GM12865 (cell line): Measurements from ENCODE around the gene CNOT4.
"Not testable (repeated sequence)": the region's sequence is repeated elsewhere in the genome, so short reads cannot be mapped to it uniquely, and the experiment has no call there.

Experiments
- DNase-seq: peaks from one replicate; pipeline ENCODE4 v3.0.0; 2010; ENCODE audit warnings: low read depth
- H3K4me3 ChIP-seq: 2 replicates; pipeline ENCODE4 v1.5.1; 2011; ENCODE audit warnings: mild to moderate bottlenecking, low read depth, low read length, control low read depth
- TF ChIP-seq, protein P1 (sequence below): IDR thresholded peaks from 2 replicates; pipeline ENCODE4 v1.5.1; 2011; ENCODE audit warnings: low read length, control low read depth, low read depth, inconsistent platforms; ENCODE audit not compliant: insufficient read depth; ENCODE audit errors: missing control alignments

Gene CNOT4

GRCh38 chr7:135322571-135323340 lies 187.1 kb downstream of the CNOT4 start:
- no peak for DNase-seq
- no peak overlapping the region for H3K4me3 ChIP-seq
- TF ChIP-seq, protein P1, sequence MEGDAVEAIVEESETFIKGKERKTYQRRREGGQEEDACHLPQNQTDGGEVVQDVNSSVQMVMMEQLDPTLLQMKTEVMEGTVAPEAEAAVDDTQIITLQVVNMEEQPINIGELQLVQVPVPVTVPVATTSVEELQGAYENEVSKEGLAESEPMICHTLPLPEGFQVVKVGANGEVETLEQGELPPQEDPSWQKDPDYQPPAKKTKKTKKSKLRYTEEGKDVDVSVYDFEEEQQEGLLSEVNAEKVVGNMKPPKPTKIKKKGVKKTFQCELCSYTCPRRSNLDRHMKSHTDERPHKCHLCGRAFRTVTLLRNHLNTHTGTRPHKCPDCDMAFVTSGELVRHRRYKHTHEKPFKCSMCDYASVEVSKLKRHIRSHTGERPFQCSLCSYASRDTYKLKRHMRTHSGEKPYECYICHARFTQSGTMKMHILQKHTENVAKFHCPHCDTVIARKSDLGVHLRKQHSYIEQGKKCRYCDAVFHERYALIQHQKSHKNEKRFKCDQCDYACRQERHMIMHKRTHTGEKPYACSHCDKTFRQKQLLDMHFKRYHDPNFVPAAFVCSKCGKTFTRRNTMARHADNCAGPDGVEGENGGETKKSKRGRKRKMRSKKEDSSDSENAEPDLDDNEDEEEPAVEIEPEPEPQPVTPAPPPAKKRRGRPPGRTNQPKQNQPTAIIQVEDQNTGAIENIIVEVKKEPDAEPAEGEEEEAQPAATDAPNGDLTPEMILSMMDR: no peak

GRCh38 chr7:135321556-135321955 lies 188.3 kb downstream of the CNOT4 start:
- DNase-seq: no peak
- TF ChIP-seq, protein P1: no peak
- no peak overlapping the region for H3K4me3 ChIP-seq

- not testable (repeated sequence) for DNase-seq, H3K4me3 ChIP-seq
Observed at GRCh38 chr7:135320953-135321352, 188.9 kb downstream of the CNOT4 start.

- DNase-seq: no peak
- no peak overlapping the region for H3K4me3 ChIP-seq
- TF ChIP-seq, protein P1: no peak
Observed at GRCh38 chr7:135320268-135320667, 189.6 kb downstream of the CNOT4 start.

GRCh38 chr7:135317676-135318325 lies 192.1 kb downstream of the CNOT4 start:
- no peak overlapping the region for H3K4me3 ChIP-seq
- DNase-seq: no peak
- TF ChIP-seq, protein P1: no peak

DNA sequence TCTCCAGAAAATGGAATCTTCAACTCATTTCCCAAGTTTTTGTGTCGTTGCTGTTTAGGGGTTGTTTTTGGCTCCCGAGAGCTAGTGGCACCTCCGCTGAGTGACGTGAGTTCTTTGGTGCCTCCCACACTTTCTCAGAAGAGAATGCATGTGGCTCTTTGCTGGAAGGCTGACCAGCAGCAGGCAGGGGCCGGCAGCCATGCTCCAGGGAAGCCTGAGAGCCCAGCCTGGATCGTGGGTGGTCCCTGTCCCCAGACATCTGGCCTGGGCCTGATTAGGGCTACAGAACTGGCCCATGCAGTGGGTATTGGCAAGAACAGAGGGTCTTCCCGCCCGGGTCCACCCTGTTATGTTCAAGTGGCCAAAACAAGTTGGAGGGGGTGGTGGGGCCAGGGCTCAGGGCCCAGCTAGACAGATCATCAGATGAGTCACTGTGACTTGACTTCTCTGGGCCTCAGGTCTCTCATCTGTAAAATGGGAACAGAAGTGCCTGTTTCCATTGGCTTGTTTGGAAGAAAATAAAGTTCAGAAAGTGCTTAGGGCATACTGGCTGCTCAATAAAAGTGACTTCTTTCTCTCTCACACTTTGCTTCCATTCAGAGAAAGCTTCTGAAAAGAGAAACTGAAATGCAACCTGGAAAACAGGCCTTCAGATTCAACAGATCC lies 193.1 kb downstream of the CNOT4 start:
- no peak for DNase-seq
- TF ChIP-seq, protein P1: no peak
- H3K4me3 ChIP-seq: no peak overlapping the region

- TF ChIP-seq, protein P1: no peak
- DNase-seq: no peak
- H3K4me3 ChIP-seq: no peak overlapping the region
Observed at GRCh38 chr7:135313971-135314370, 195.9 kb downstream of the CNOT4 start.
